Measurements from ENCODE around the gene PRKCA.

PRKCA gene

DNA sequence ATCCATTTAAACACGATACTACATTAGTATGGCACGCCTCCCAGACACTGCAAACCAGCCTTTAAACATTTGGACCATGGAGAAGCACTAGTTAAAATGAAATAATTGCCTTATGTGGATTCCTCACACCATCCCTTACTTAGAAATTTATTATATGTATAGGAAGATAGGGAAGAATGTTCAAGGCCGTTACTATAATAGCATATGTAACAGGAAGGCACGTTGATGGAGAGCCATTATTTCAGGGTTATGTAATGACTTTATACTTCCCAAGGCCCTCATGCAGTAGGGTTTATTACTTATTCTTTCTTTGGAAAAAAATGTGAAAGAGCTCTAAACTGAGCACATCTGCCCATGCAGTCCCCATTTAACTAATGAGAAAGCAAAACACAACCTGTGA, 435.9 kb downstream of the PRKCA start:
- DNase-seq (ENCODE audit: low read depth in 3 of 3): no peak

GRCh38 chr17:66739553-66739952, 437.1 kb downstream of the PRKCA start:
- DNase-seq (ENCODE audit: low read depth in 3 of 3): no peak

DNA sequence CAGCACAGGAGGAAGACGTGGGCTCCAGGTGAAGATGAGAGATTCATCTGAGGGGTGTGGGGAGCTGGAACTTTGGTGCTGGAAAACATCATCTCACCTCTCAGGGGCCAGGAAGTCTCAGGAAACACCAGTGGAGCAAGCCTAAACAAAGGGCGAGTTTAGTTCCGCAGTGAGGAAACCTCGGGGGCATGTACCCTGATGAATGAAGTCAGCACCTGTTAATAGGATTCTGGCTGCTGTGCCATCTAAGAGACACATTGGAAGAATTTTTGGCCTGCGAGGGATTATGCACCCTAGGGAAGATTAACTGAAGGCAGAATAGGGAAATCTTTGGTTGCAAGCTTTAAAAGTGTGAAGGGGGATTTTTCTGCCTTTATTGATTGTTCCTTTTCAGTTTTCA, 437.8 kb downstream of the PRKCA start:
- no peak for DNase-seq (ENCODE audit: low read depth in 3 of 3)

- DNase-seq (ENCODE audit: low read depth in 3 of 3): no peak
Observed at GRCh38 chr17:66743511-66743910, 441.1 kb downstream of the PRKCA start.

DNA sequence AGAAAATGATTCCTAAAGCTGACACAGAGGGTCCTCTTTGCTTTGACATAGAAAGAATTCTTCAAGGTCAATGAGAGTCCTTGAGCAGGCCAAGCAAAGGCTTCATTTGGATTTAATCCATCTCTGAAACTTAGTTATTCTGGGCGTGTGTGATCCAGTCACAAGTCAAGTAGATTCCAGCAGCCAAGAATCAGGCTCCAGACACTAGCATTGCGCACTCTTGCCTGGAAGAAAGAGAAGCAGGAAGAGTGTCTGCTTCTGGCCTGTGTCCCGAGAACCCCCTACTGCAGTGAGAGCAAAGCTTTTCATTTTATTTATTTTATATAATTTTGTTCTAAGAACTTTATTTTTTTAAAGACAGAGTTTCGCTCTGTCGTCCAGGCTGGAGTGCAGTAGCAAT, 444.3 kb downstream of the PRKCA start:
- DNase-seq (ENCODE audit: low read depth in 3 of 3): no peak

DNA sequence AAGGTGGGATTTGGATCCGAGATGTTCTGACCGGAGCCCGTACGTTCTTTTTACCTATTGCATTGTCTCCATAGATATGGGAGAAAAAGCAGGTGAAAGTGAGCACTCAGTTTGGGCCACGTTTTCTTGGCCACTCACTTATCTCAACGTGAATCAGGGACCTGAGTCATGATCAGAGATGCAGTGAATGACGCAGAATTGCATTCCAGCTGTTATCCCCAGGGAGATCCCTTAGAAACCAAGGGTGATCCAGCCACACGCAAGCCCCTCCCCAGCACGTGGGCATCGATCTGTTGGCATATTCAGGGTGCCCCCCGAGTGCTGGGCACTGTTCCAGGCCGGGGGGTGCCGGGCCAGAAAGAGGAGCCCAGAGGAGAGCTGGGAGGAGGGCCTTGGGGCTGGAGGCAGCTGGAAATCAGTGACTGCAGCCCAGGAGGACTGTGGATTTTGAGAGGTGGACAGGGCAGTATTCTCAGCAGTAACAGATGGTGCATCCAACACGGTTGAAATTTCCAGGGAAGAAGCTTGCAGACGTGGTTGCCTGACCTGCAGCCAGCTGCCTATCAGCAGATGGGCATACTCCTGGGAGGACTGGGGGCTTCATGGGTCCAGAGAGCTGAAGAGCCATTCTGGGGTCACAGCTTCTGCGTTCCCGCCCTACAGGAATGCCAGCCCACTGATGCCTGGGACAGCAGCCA, 445.3 kb downstream of the PRKCA start:
- no peak for DNase-seq (ENCODE audit: low read depth in 3 of 3)

GRCh38 chr17:66748578-66748977, 446.2 kb downstream of the PRKCA start:
- DNase-seq (ENCODE audit: low read depth in 3 of 3): no peak

DNA sequence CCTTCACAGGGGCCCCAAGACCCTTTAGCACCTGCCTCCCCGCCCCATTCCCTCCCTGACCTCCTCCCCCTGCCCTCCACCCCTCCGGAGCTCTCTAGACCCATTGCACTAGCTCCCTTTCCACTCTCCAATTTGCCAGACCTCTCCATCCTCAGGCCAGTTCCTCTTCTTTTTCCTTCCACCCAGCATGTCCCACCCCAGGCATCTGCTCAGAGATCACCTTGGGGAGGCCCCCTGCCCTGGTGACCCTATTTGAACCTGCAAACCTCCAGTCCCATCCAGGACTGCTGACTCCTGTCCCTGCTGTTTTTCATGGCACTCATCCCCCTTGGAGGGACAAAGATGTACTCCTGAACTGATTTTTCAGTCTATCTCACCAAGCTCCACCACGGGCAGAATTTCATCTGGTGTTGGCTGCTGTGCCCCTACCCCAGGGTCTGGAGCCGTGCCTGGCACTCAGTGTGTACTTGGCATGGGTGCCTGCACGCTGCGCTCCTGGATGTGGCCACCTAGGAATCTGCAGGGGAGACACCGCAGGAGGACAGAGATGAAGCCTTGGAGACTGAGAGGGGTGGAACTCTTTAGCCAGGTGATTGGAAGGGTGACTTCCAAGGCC, 446.9 kb downstream of the PRKCA start:
- DNase-seq (ENCODE audit: low read depth in 3 of 3): no peak

GRCh38 chr17:66750116-66750515, 447.7 kb downstream of the PRKCA start:
- DNase-seq (ENCODE audit: low read depth in 3 of 3): no peak

DNA sequence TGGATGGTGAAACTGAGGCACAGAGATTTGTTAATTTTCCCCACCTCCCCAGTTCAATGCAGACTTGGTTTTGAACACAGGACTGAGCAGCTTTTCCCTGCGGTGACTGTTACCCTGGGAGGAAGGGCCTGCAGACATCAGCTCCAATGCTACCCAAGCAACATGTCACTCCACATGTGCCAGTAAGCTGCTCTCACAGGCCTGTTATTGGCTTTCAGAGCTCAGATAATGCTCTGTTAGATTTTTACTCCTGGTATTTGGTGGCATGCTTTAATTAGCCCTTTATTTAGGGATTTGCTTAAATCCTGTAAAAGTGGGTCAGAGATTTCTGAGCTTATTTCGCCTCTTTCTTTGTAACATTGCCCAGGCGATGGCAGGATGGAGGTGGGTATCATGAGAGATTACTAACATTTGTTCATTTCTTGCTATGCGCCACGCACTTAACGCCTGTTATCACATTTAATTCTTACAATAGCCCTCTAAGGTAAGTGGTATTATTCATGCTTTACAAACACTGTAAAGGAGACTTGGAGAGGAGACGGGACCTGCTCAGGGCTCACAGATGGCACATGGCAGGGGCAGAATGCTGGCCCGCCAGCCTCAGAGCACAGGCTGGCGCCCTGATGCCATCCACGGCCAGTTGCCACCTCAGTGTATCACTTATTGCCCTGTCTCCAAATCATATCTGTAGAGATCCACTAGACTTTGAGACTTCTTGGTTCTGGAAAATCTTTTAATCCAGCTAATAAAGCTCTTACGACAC, 448.5 kb downstream of the PRKCA start:
- no peak for DNase-seq (ENCODE audit: low read depth in 3 of 3)

GRCh38 chr17:66751771-66752170, 449.4 kb downstream of the PRKCA start:
- DNase-seq (ENCODE audit: low read depth in 3 of 3): no peak

- no peak for DNase-seq (ENCODE audit: low read depth in 3 of 3)
Observed at GRCh38 chr17:66752411-66752810, 450.0 kb downstream of the PRKCA start.

- DNase-seq (ENCODE audit: low read depth in 3 of 3): no peak
Observed at GRCh38 chr17:66753126-66753920, 450.9 kb downstream of the PRKCA start.

- no peak for DNase-seq (ENCODE audit: low read depth in 3 of 3)
Observed at GRCh38 chr17:66755101-66755943, 452.9 kb downstream of the PRKCA start.

DNA sequence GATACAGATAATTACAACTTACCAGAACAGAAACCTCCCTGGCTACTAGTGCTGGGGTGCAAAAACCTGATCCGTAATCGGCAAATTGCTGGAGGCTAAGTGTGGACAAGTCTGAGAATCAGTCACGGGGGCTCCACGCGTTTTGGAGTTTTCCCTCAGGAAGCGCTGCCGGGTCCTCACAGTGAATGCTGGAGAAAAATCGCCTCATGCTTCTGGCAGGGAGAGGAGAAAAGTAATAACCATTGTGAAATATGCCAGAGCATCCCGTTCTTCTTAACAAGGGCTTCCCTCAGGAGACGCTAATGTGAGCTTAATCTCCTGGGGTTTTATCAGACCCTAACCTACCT, 453.5 kb downstream of the PRKCA start:
- no peak for DNase-seq (ENCODE audit: low read depth in 3 of 3)

DNA sequence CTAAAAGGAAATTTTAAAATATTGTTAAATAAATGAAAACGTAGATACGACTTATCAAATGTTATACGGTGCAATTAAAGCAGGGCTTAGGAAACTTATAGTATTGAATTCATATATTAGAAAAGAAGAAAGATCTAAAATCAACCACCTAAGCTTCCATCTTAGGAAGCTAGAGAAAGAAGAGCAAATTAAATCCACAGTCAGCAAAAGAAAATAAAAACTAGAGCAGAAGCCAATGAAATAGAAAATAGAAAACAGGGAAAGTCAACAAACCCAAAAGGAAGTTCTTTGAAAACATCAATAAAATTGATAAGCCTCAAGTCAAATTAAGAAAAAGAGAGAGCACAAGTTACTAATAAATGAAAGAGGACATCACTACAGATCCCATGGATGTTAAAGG, 457.9 kb downstream of the PRKCA start:
- no peak for DNase-seq (ENCODE audit: low read depth in 3 of 3)

DNA sequence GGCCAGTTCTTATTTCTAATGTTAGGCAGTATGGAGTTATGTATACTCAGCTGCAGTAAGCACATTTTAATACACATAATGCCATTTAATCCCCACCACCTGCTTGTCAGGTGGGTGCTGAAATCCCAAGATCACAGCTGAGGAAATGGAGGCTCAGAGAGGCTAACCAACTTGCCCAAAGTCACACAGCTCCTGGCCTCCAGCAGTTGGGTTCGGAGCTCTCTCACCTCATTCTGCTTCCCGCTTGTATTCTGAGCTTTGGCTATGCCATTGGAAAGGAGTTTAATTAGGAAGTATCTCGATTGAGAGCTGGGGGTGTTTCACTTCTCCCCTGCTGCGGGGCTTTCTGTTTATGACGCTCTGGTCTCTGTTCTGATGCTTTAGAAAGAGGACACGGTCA, 459.9 kb downstream of the PRKCA start:
- no peak for DNase-seq (ENCODE audit: low read depth in 3 of 3)

DNA sequence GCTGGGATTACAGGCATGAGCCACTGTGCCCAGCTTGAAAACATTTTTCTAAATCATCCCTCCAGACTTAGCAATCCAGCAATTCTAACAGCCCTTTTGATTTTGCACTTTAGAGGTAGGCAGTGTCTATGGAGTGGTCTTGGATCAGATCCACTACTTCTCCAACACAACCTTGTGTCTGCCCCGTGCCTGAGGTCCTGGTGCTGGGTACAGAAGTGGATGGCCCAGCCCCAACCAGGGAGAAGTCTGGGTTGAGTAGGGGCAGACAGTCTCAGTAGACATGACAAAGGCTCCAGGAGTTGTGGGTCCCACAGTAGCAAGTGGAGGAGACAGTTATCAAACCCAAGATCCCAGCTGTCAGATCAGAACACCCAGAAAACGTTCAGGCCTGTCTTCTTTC, 460.6 kb downstream of the PRKCA start:
- DNase-seq (ENCODE audit: low read depth in 3 of 3): no peak

GRCh38 chr17:66764506-66764905, 462.1 kb downstream of the PRKCA start:
- no peak for DNase-seq (ENCODE audit: low read depth in 3 of 3)

DNA sequence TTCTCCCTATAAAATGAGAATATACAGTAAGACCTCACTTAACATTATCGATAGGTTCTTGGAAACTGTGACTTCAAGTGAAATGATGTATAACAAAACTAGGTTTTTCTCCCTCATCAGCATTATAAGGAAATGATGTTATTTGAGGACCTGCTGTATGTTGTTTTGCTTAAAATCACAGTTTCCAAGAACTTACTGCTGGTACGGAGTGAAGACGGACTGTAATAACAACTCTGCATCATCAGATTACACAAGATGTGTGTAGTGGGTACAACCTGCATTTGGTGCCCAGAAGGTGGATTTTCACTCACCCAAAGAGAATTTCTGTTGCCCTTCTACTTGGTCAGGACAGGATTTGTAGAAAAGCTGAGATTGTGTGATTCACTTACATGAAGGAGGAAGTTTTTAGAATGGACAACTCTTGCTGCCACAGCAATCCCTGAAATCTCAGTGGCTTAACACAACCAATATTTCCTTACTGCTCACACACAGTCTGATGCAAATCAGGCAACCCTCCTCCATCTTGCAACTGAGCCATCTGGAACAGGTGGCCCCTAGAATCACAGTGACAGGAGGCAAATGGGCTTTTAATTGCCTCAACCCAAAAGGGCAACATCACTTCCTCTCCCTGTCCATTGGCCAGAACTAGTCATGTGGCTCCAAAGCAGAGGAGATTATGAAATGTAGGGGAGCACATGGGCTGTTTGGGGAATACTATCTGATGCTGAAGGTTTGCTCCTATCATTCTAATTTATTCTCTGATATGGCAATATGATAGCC, 464.9 kb downstream of the PRKCA start:
- no peak for DNase-seq (ENCODE audit: low read depth in 3 of 3)

GRCh38 chr17:66769911-66770310, 467.5 kb downstream of the PRKCA start:
- no peak for DNase-seq (ENCODE audit: low read depth in 3 of 3)
